Measurements from ENCODE around the gene CAPN2.
A peak's percentile ranks its signal among the peaks of the same experiment; 100 is the strongest.

The CAPN2 gene

GRCh38 chr1:223747838-223748335, 35.5 kb downstream of the CAPN2 start:
- no peak for TF ChIP-seq REST (IDR thresholded peaks at IDR 0.05; ENCODE audit: insufficient read depth in 1 of 2, low read depth in 2 of 2, low read length in 2 of 2)
- TF ChIP-seq TAF1 (IDR thresholded peaks at IDR 0.05; ENCODE audit: borderline replicate concordance, insufficient read depth, low read length) = no peak
- no peak for TF ChIP-seq SIN3A (IDR thresholded peaks at IDR 0.05; ENCODE audit: borderline replicate concordance, insufficient read depth, low read length)
- TF ChIP-seq POLR2AphosphoS5 (IDR thresholded peaks at IDR 0.05; ENCODE audit: low read depth, low read length) = no peak
- no peak for TF ChIP-seq FOXP2 (optimal IDR thresholded peaks at IDR 0.05; ENCODE audit: borderline replicate concordance, extremely low read depth, extremely low read length, insufficient read depth)

GRCh38 chr1:223748405-223748772, 36.0 kb downstream of the CAPN2 start:
- TF ChIP-seq FOXP2 (optimal IDR thresholded peaks at IDR 0.05; ENCODE audit: borderline replicate concordance, extremely low read depth, extremely low read length, insufficient read depth) (peak; percentile 55), REST (IDR thresholded peaks at IDR 0.05; ENCODE audit: insufficient read depth in 1 of 2, low read depth in 2 of 2, low read length in 2 of 2) (no peak)

- TF ChIP-seq SIN3A (IDR thresholded peaks at IDR 0.05; ENCODE audit: borderline replicate concordance, insufficient read depth, low read length) = no peak
- TF ChIP-seq REST (IDR thresholded peaks at IDR 0.05; ENCODE audit: insufficient read depth in 1 of 2, low read depth in 2 of 2, low read length in 2 of 2) = no peak
- TF ChIP-seq FOXP2 (optimal IDR thresholded peaks at IDR 0.05; ENCODE audit: borderline replicate concordance, extremely low read depth, extremely low read length, insufficient read depth) = no peak
- no peak for TF ChIP-seq TAF1 (IDR thresholded peaks at IDR 0.05; ENCODE audit: borderline replicate concordance, insufficient read depth, low read length)
- TF ChIP-seq POLR2AphosphoS5 (IDR thresholded peaks at IDR 0.05; ENCODE audit: low read depth, low read length) = no peak
Measured at GRCh38 chr1:223748773-223749733, 36.7 kb downstream of the CAPN2 start.

GRCh38 chr1:223750730-223751570, 38.6 kb downstream of the CAPN2 start:
- no peak for TF ChIP-seq SIN3A (IDR thresholded peaks at IDR 0.05; ENCODE audit: borderline replicate concordance, insufficient read depth, low read length)
- TF ChIP-seq TAF1 (IDR thresholded peaks at IDR 0.05; ENCODE audit: borderline replicate concordance, insufficient read depth, low read length) = no peak
- no peak for TF ChIP-seq REST (IDR thresholded peaks at IDR 0.05; ENCODE audit: insufficient read depth in 1 of 2, low read depth in 2 of 2, low read length in 2 of 2)
- no peak for TF ChIP-seq FOXP2 (optimal IDR thresholded peaks at IDR 0.05; ENCODE audit: borderline replicate concordance, extremely low read depth, extremely low read length, insufficient read depth)
- TF ChIP-seq POLR2AphosphoS5 (IDR thresholded peaks at IDR 0.05; ENCODE audit: low read depth, low read length) = no peak

Data from PFSK-1 (cell line).